GM12878 (cell line): ENCODE results near the gene NR1D1. TPM values are rescaled to one million over a fixed set of nuclear protein-coding genes. Genes with fewer than 3 reads are reported as not detected.

ENCODE experiments used
- ATAC-seq: fragments of 200-7000 bp; cut with Tn5 transposase; 3 replicates; pipeline ENCODE4 v1.9.1; 2020; ENCODE audit warnings: mild to moderate bottlenecking, moderate library complexity
- BruUV-seq: library from RNA; stranded (reverse); fragments of 400-500 nt; replicated peaks from 2 replicates; lab custom pipeline; 2021; lab: Mats Ljungman, UMichigan
- CTCF ChIA-PET: fragments of 300-600 bp; sonication (Branson Sonifier 250); formaldehyde crosslinking; extraction: SDS; loops from one replicate; lab custom pipeline; 2021; ENCODE audit warnings: inconsistent platforms; lab: Yijun Ruan, JAX
- POLR2A ChIA-PET: fragments of 350-600 bp; formaldehyde crosslinking; extraction: SDS; loops from one replicate; lab custom pipeline; 2021; ENCODE audit warnings: inconsistent platforms; lab: Charles Lee
- RAD21 ChIA-PET: fragments of 300-600 bp; sonication (Branson Sonifier 250); formaldehyde crosslinking; loops from one replicate; lab custom pipeline; 2023; ENCODE audit warnings: antibody characterized with exemption; ENCODE audit not compliant: unreplicated experiment; lab: Charles Lee
- SMC1A ChIA-PET: fragments of 300-600 bp; sonication (Branson Sonifier 250); formaldehyde crosslinking; loops from one replicate; lab custom pipeline; 2023; ENCODE audit not compliant: unreplicated experiment, uncharacterized antibody; lab: Charles Lee
- DNase-seq: peaks from one replicate; pipeline ENCODE4 v3.0.0-alpha.2; 2011; ENCODE audit warnings: low read depth, low spot score
- FAIRE-seq: peaks from 3 replicates; lab custom pipeline; 2011; peaks lifted over from hg19 to GRCh38; lab: Jason Lieb, UNC
- H2AFZ ChIP-seq: 2 replicates; pipeline ENCODE4 v1.6.0; 2011; ENCODE audit warnings: low read depth, low read length, control low read depth; ENCODE audit not compliant: control insufficient read depth
- H3K27ac ChIP-seq: 2 replicates; pipeline ENCODE4 v1.5.1; 2011; ENCODE audit warnings: control low read depth; ENCODE audit not compliant: control insufficient read depth, insufficient read depth
- H3K27me3 ChIP-seq, 2 experiments: replicated peaks in 1 of 2; 2 replicates each; pipeline versions ENCODE4 v1.6.0 to v1.6.1; 2011; ENCODE audit warnings: low read length in 1 of 2; ENCODE audit not compliant: control insufficient read depth in 2 of 2, insufficient read depth in 2 of 2
- H3K36me3 ChIP-seq, 2 experiments: 2 replicates each; pipeline ENCODE4 v1.5.1; 2011; ENCODE audit warnings: low read length in 1 of 2; ENCODE audit not compliant: control insufficient read depth in 2 of 2, insufficient read depth in 2 of 2
- H3K4me1 ChIP-seq: 2 replicates; pipeline ENCODE4 v1.6.1; 2011; ENCODE audit warnings: mild to moderate bottlenecking, low read length, moderate library complexity, mixed read lengths; ENCODE audit not compliant: control insufficient read depth, insufficient read depth
- H3K4me2 ChIP-seq: 2 replicates; pipeline ENCODE4 v1.6.0; 2011; ENCODE audit warnings: control low read depth; ENCODE audit not compliant: control insufficient read depth, insufficient read depth
- H3K4me3 ChIP-seq: fragments of 200-600 bp; sonication (generic); 2 replicates; pipeline ENCODE4 v1.5.1; 2016
- H3K79me2 ChIP-seq: 2 replicates; pipeline ENCODE4 v1.6.0; 2011; ENCODE audit warnings: low read length; ENCODE audit not compliant: control insufficient read depth, insufficient read depth
- H3K9ac ChIP-seq: 2 replicates; pipeline ENCODE4 v1.8.0; 2011; ENCODE audit warnings: low read length, control low read depth, mixed read lengths; ENCODE audit not compliant: control insufficient read depth, insufficient read depth
- H3K9me3 ChIP-seq: replicated peaks from 3 replicates; pipeline ENCODE4 v1.5.1; 2011; ENCODE audit warnings: mild to moderate bottlenecking, low read length; ENCODE audit not compliant: control insufficient read depth, insufficient read depth
- H4K20me1 ChIP-seq: 2 replicates; pipeline ENCODE4 v1.6.0; 2011; ENCODE audit not compliant: control insufficient read depth, insufficient read depth
- ATF7 ChIP-seq: fragments of 450-650 bp; IDR thresholded peaks from 2 replicates; pipeline ENCODE4 v1.6.1; 2016; ENCODE audit warnings: low read depth, mild to moderate bottlenecking
- BHLHE40 ChIP-seq, 2 experiments: fragments of 450-650 bp in 1 of 2; IDR thresholded peaks; 2 replicates each; pipeline ENCODE4 v1.6.1; 2011 to 2017; ENCODE audit warnings: low read depth in 2 of 2, borderline replicate concordance in 1 of 2, improper control_type of control experiment in 1 of 2, low read length in 1 of 2, mild to moderate bottlenecking in 1 of 2
- CHD1 ChIP-seq: IDR thresholded peaks from 2 replicates; pipeline ENCODE4 v1.6.1; 2012; ENCODE audit warnings: low read depth, low read length, improper control_type of control experiment
- CTCF ChIP-seq, 3 experiments: IDR thresholded peaks in 2 of 3; conservative IDR thresholded peaks in 1 of 3; 2 replicates each; pipeline ENCODE4 v1.5.1; 2011; ENCODE audit warnings: low read depth in 3 of 3, low read length in 3 of 3, mild to moderate bottlenecking in 3 of 3, control low read depth in 2 of 3, moderate library complexity in 2 of 3, inconsistent platforms in 1 of 3, mixed read lengths in 1 of 3; ENCODE audit not compliant: control insufficient read depth in 2 of 3, insufficient read depth in 1 of 3; ENCODE audit errors: extremely low read depth in 1 of 3
- MEF2B ChIP-seq: fragments of 450-650 bp; IDR thresholded peaks from 2 replicates; pipeline ENCODE4 v1.6.1; 2018; ENCODE audit warnings: mild to moderate bottlenecking, moderate library complexity; ENCODE audit not compliant: partially characterized antibody, poor library complexity, severe bottlenecking
- NR2F1 ChIP-seq: fragments of 450-650 bp; conservative IDR thresholded peaks from 2 replicates; pipeline ENCODE4 v1.6.1; 2017; ENCODE audit warnings: mild to moderate bottlenecking
- PAX8 ChIP-seq: fragments of 450-650 bp; IDR thresholded peaks from 2 replicates; pipeline ENCODE4 v1.6.1; 2017; ENCODE audit warnings: mild to moderate bottlenecking, moderate library complexity
- RAD21 ChIP-seq: IDR thresholded peaks from 2 replicates; pipeline ENCODE4 v1.6.1; 2011; ENCODE audit warnings: mild to moderate bottlenecking, low read depth, low read length, moderate library complexity; ENCODE audit not compliant: insufficient read depth
- SIN3A ChIP-seq: IDR thresholded peaks from 2 replicates; pipeline ENCODE4 v1.6.1; 2012; ENCODE audit warnings: low read depth, low read length, improper control_type of control experiment
- SMC3 ChIP-seq: IDR thresholded peaks from 2 replicates; pipeline ENCODE4 v1.6.1; 2011; ENCODE audit warnings: low read length, improper control_type of control experiment, borderline replicate concordance
- YY1 ChIP-seq: IDR thresholded peaks from 2 replicates; pipeline ENCODE4 v1.6.1; 2011; ENCODE audit warnings: low read depth, mild to moderate bottlenecking, low read length
- ZNF207 ChIP-seq: fragments of 450-650 bp; IDR thresholded peaks from 2 replicates; pipeline ENCODE4 v1.6.1; 2014; ENCODE audit warnings: antibody characterized with exemption, mild to moderate bottlenecking, borderline replicate concordance
- WGBS: methylation state at CpG from one replicate; pipeline ENCODE4 v1.1.6; 2016; ENCODE audit warnings: low lambda C conversion rate; ENCODE audit not compliant: insufficient replicate concordance, insufficient coverage; ENCODE audit errors: missing lambda C conversion rate; 5-methylcytosine and 5-hydroxymethylcytosine counted together
- in situ Hi-C: fragments of 300-500 bp; cut with MboI; formaldehyde crosslinking; loops from 9 replicates; pipeline ENCODE4 v1.14.3; 2018; ENCODE audit warnings: mixed read lengths
- intact Hi-C: fragments of 100-400 bp; cut with micrococcal nuclease; formaldehyde crosslinking; loops from one replicate; pipeline ENCODE4 v1.14.2; 2022; ENCODE audit not compliant: unreplicated experiment
- polyA plus RNA-seq, 11 experiments: library from polyadenylated mRNA; depleted of rRNA in 4 of 11; unstranded in 6 of 11; stranded (reverse) in 5 of 11; fragments of >200 nt; fragmentation: Nextera tagmentation in 4 of 11; fragmentation: Illumina TruSeq in 1 of 11; extraction: Ambion mirVana in 4 of 11; extraction: Trizol in 1 of 11; gene quantifications; 1 replicate in 1 of 11; 2 replicates in 10 of 11; pipeline versions ENCODE4 v1.2.1 to v1.2.3, GENCODE V29; 2011 to 2016; ENCODE audit warnings: inconsistent platforms in 2 of 11, missing spikeins in 2 of 11, low read depth in 1 of 11
- total RNA-seq, 4 experiments: library from RNA; depleted of rRNA in 3 of 4; stranded (reverse); fragments of >200 nt in 3 of 4; fragmentation: Illumina TruSeq in 1 of 4; extraction: Trizol in 1 of 4; gene quantifications; 2 replicates each; pipeline versions ENCODE4 v1.2.1 to v1.2.3, GENCODE V29; 2013 to 2021

The NR1D1 gene
- total and polyA plus RNA-seq, 10 of the 15 experiments (the other 5 are each of a cell fraction or from before 2014, with no cell fraction given) = 0.10 to 3.4 (median 0.94) TPM

GRCh38 chr17:40086150-40087044 lies 14.0 kb downstream of the NR1D1 start:
- no peak overlapping the region for H3K4me2 ChIP-seq
- BruUV-seq = no TSS peak
- RAD21 ChIA-PET = interaction anchor here (0.9 to 1.7 kb wide), 9 partner anchors 11 to 465 kb away, joined by 3 to 21 read pairs (median 5); partner anchors contain the start of gene THRA
- no peaks in the 10 kb centered on the region for H3K4me1 ChIP-seq
- DNase-seq (no peak), ATAC-seq (peak; percentile 92), FAIRE-seq (peak; percentile 59)
- POLR2A ChIA-PET = interaction anchor here (0.5 to 1.1 kb wide), 3 partner anchors 12 to 1832 kb away, joined by 3 to 4 read pairs (median 3); no protein-coding TSS in a partner anchor
- no peaks in the 10 kb centered on the region for H3K9me3 ChIP-seq
- H3K79me2 ChIP-seq = no peaks in the 10 kb centered on the region
- CTCF ChIA-PET = interaction anchor here (0.6 to 4.6 kb wide), 42 partner anchors 8 to 252 kb away, joined by 3 to 75 read pairs (median 5); partner anchors contain the start of genes CSF3, MED24, NR1D1 and PSMD3
- intact Hi-C loops (loop anchor here (1.0 kb wide), 1 partner anchor 73 kb away; no protein-coding TSS in a partner anchor), in situ Hi-C loops (no loop called here)
- no peaks in the 10 kb centered on the region for H3K27me3 ChIP-seq
- H2AFZ ChIP-seq = no peak overlapping the region
- no peak overlapping the region for H3K27ac ChIP-seq
- no peak overlapping the region for H3K4me3 ChIP-seq
- 37% methylated on average over 17 of the region's 17 CpGs for WGBS
- SMC1A ChIA-PET = interaction anchor here (0.7 to 1.6 kb wide), 13 partner anchors 12 to 214 kb away, joined by 3 to 17 read pairs (median 4); partner anchors contain the start of gene MED24
- TF ChIP-seq CTCF (IDR thresholded peaks at IDR 0.05 in 2 of 3, conservative IDR thresholded peaks at IDR 0.05 in 1 of 3; ENCODE audit: control insufficient read depth in 2 of 3, extremely low read depth in 1 of 3, insufficient read depth in 1 of 3, low read depth in 3 of 3, low read length in 3 of 3) = peak; percentile 79 to 89 (median 80)
- TF ChIP-seq RAD21 = peak; percentile 78
- TF ChIP-seq MEF2B = peak; percentile 14
- no peak for TF ChIP-seq PAX8
- TF ChIP-seq BHLHE40 (IDR thresholded peaks at IDR 0.05; ENCODE audit: borderline replicate concordance in 1 of 2, low read depth in 2 of 2, low read length in 1 of 2) = peak; percentile 31 to 58; a peak in 1 of 4 replicates
- TF ChIP-seq NR2F1 = 0 out of 2 replicates have a peak, but pooled peaks have one; percentile 18
- TF ChIP-seq CHD1 = no peak
- TF ChIP-seq SIN3A = no peak
- no peak for TF ChIP-seq ATF7
- TF ChIP-seq ZNF207 = no peak
- TF ChIP-seq YY1 = 0 out of 2 replicates have a peak, but pooled peaks have one; percentile 25
- TF ChIP-seq SMC3 = peak; percentile 67; the same call in 1 of the 2 replicates
- no peak overlapping the region for H3K9ac ChIP-seq
- no peaks in the 10 kb centered on the region for H3K36me3 ChIP-seq
- no peaks in the 10 kb centered on the region for H4K20me1 ChIP-seq
